SU-DHL-6 (cell line): ENCODE measurements around the gene TMEM26.

ENCODE experiments used
- H2AFZ ChIP-seq: fragments of 200-600 bp; sonication (generic); 2 replicates; pipeline ENCODE4 v1.6.1; 2014; ENCODE audit warnings: low read depth, mild to moderate bottlenecking, moderate library complexity, mixed read lengths, antibody characterized with exemption, low read length; ENCODE audit not compliant: severe bottlenecking
- H3F3A ChIP-seq: fragments of 200-600 bp; shearing (Covaris generic); 2 replicates; pipeline ENCODE4 v1.6.0; 2016; ENCODE audit warnings: antibody characterized with exemption, mild to moderate bottlenecking; ENCODE audit not compliant: insufficient read depth
- H3K27ac ChIP-seq: fragments of 200-600 bp; sonication (generic); 2 replicates; pipeline ENCODE4 v1.5.1; 2016; ENCODE audit warnings: low read depth, mild to moderate bottlenecking, low read length, moderate library complexity, mixed read lengths
- H3K27me3 ChIP-seq: fragments of 200-600 bp; sonication (generic), shearing (Covaris generic); 2 replicates; pipeline ENCODE4 v1.6.0; 2014; ENCODE audit warnings: mild to moderate bottlenecking, low read length
- H3K36me3 ChIP-seq: fragments of 200-600 bp; sonication (generic); 2 replicates; pipeline ENCODE4 v1.6.1; 2014; ENCODE audit warnings: mild to moderate bottlenecking, low read length, mixed read lengths
- H3K4me2 ChIP-seq: fragments of 300-600, 200-600 bp; shearing (Covaris generic), sonication (generic); 2 replicates; pipeline ENCODE4 v1.6.0; 2014; ENCODE audit warnings: low read length, low read depth, mild to moderate bottlenecking; ENCODE audit not compliant: poor library complexity, severe bottlenecking
- H3K4me3 ChIP-seq: fragments of 200-600 bp; sonication (generic); 2 replicates; pipeline ENCODE4 v1.5.1; 2014; ENCODE audit warnings: antibody characterized with exemption, low read length, mild to moderate bottlenecking, mixed read lengths; ENCODE audit not compliant: insufficient read depth, poor library complexity, severe bottlenecking
- H3K79me2 ChIP-seq: fragments of 200-600 bp; sonication (generic); 2 replicates; pipeline ENCODE4 v1.6.1; 2014; ENCODE audit warnings: mild to moderate bottlenecking, low read length, moderate library complexity; ENCODE audit not compliant: insufficient read depth
- H3K9ac ChIP-seq: fragments of 200-600 bp; sonication (generic); 2 replicates; pipeline ENCODE4 v1.7.0; 2014; ENCODE audit warnings: mild to moderate bottlenecking, low read length
- H3K9me2 ChIP-seq: fragments of 200-600 bp; sonication (generic); replicated peaks from 2 replicates; pipeline ENCODE4 v1.6.1; 2014; ENCODE audit warnings: low read length; ENCODE audit not compliant: insufficient read depth
- H3K9me3 ChIP-seq: fragments of 200-600 bp; sonication (generic); 2 replicates; pipeline ENCODE4 v1.6.1; 2014; ENCODE audit warnings: low read length, mixed read lengths; ENCODE audit not compliant: insufficient read depth
- H4K20me1 ChIP-seq: fragments of 200-600 bp; sonication (generic); 2 replicates; pipeline ENCODE4 v1.6.1; 2014; ENCODE audit warnings: low read depth, mild to moderate bottlenecking, antibody characterized with exemption, low read length, moderate library complexity, mixed read lengths
- EZH2phosphoT487 ChIP-seq: fragments of 200-600 bp; sonication (generic), shearing (Covaris generic); conservative IDR thresholded peaks from 2 replicates; pipeline ENCODE4 v1.6.1; 2018; ENCODE audit warnings: mild to moderate bottlenecking, antibody characterized with exemption, low read length, moderate library complexity, mixed read lengths
- TF ChIP-seq, protein P1 (sequence below): fragments of 200-600 bp; sonication (generic); IDR thresholded peaks from one replicate; pipeline ENCODE4 v1.5.1; 2017; ENCODE audit warnings: antibody characterized with exemption, mild to moderate bottlenecking, low read length, moderate library complexity; ENCODE audit not compliant: insufficient read depth, poor library complexity, severe bottlenecking

Gene TMEM26

DNA sequence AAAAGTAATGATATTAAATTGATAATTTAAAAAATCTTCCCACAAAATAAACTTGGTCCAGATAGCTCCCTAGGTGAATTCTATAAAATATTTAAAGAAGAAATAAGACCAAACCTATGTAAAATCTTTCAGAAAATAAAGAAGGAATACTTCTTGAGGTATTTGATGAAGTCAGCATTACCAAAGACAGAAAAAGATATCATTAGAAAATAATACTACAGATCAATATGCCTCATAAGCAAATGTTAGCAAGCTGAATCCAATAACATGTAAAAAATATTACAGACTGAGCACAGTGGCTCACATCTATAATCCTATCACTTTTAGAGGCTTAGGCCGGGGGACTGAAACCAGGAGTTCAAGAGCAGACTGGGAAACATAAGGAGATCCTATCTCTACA, 30.0 kb downstream of the TMEM26 start:
- H3K27ac ChIP-seq: no peak overlapping the region
- peaks cover 4% of the 10 kb centered on the region; the same call in 1 of the 2 replicates for H3K9me3 ChIP-seq
- no peaks in the 10 kb centered on the region for H3K79me2 ChIP-seq

DNA sequence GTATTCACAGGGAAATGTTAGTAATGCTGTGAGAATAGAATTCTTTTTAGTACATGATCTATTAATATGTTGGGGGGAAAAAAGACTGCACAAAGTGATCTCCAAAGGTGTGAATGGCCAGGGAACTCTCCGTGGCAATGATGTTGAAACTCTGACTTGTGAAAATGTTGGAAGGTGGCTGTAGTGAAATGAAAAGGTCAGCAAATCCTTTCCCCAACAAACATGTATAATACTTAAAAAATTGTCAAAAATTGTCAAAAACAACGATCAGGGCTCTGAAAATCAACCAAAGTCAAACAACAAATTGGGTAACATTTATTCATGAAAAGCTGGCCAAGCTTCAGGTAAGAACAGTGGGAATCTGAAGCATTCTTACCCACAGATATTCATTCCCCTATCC, 35.5 kb downstream of the TMEM26 start:
- H3K36me3 ChIP-seq: no peaks in the 10 kb centered on the region
- H2AFZ ChIP-seq: no peak overlapping the region
- no peaks in the 10 kb centered on the region for H4K20me1 ChIP-seq
- H3K79me2 ChIP-seq: no peaks in the 10 kb centered on the region
- H3K9me3 ChIP-seq: no peaks in the 10 kb centered on the region
- no peak for TF ChIP-seq EZH2phosphoT487
- TF ChIP-seq, protein P1, sequence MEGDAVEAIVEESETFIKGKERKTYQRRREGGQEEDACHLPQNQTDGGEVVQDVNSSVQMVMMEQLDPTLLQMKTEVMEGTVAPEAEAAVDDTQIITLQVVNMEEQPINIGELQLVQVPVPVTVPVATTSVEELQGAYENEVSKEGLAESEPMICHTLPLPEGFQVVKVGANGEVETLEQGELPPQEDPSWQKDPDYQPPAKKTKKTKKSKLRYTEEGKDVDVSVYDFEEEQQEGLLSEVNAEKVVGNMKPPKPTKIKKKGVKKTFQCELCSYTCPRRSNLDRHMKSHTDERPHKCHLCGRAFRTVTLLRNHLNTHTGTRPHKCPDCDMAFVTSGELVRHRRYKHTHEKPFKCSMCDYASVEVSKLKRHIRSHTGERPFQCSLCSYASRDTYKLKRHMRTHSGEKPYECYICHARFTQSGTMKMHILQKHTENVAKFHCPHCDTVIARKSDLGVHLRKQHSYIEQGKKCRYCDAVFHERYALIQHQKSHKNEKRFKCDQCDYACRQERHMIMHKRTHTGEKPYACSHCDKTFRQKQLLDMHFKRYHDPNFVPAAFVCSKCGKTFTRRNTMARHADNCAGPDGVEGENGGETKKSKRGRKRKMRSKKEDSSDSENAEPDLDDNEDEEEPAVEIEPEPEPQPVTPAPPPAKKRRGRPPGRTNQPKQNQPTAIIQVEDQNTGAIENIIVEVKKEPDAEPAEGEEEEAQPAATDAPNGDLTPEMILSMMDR: no peak
- no peak overlapping the region for H3K4me2 ChIP-seq
- H3K9ac ChIP-seq: no peak overlapping the region
- H3F3A ChIP-seq: no peaks in the 10 kb centered on the region
- H3K27ac ChIP-seq: no peak overlapping the region
- H3K4me3 ChIP-seq: no peak overlapping the region
- H3K9me2 ChIP-seq: no peaks in the 10 kb centered on the region
- H3K27me3 ChIP-seq: no peaks in the 10 kb centered on the region

More for the DNA sequence above, 30.0 kb downstream of the TMEM26 start:
- H3K4me2 ChIP-seq: no peak overlapping the region
- H3K27me3 ChIP-seq: no peaks in the 10 kb centered on the region
- H3K9ac ChIP-seq: no peak overlapping the region
- H3K36me3 ChIP-seq: no peaks in the 10 kb centered on the region
- no peaks in the 10 kb centered on the region for H4K20me1 ChIP-seq
- H3K9me2 ChIP-seq: no peaks in the 10 kb centered on the region
- H2AFZ ChIP-seq: no peak overlapping the region
- H3F3A ChIP-seq: no peaks in the 10 kb centered on the region
- no peak overlapping the region for H3K4me3 ChIP-seq
- TF ChIP-seq, protein P1: no peak
- no peak for TF ChIP-seq EZH2phosphoT487

DNA sequence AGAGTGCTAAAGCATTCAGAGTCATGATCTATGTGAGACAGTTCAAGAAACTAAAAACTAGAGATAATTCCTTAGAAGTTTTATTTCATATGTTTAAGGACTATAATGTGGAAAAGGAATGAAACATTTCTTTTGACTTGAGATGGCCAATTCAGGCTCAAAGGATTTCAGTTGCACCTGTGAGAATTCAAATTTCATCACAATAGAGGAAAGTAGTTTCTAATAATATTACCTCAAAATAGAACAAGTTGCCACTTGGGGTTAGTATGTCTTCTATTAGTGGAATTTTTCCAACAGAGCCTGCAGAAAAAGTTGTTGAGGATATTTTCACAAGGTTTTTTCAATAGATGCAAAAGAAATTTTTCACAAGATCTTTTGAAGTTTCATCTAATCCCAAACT, 37.4 kb downstream of the TMEM26 start:
- Histone ChIP-seq H3K9ac (no peak overlapping the region), H3K36me3 (no peaks in the 10 kb centered on the region), H2AFZ (no peak overlapping the region), H3K27ac (no peak overlapping the region), H3K79me2 (no peaks in the 10 kb centered on the region), H3K4me2 (no peak overlapping the region), H4K20me1 (no peaks in the 10 kb centered on the region), H3K9me2 (no peaks in the 10 kb centered on the region), H3K9me3 (no peaks in the 10 kb centered on the region), H3F3A (no peaks in the 10 kb centered on the region), H3K4me3 (no peak overlapping the region), H3K27me3 (no peaks in the 10 kb centered on the region)
- no peak for TF ChIP-seq EZH2phosphoT487
- TF ChIP-seq, protein P1: no peak
